GM18861 (cell line): ENCODE data around the gene SIRT2.
"Not testable (repeated sequence)": the region's sequence is repeated elsewhere in the genome, so short reads cannot be mapped to it uniquely, and the experiment has no call there.

Source experiments
- ATAC-seq: cut with Tn5 transposase; IDR thresholded peaks from one replicate; pipeline ENCODE4 v1.9.1; 2021; ENCODE audit not compliant: unreplicated experiment

SIRT2 gene

DNA sequence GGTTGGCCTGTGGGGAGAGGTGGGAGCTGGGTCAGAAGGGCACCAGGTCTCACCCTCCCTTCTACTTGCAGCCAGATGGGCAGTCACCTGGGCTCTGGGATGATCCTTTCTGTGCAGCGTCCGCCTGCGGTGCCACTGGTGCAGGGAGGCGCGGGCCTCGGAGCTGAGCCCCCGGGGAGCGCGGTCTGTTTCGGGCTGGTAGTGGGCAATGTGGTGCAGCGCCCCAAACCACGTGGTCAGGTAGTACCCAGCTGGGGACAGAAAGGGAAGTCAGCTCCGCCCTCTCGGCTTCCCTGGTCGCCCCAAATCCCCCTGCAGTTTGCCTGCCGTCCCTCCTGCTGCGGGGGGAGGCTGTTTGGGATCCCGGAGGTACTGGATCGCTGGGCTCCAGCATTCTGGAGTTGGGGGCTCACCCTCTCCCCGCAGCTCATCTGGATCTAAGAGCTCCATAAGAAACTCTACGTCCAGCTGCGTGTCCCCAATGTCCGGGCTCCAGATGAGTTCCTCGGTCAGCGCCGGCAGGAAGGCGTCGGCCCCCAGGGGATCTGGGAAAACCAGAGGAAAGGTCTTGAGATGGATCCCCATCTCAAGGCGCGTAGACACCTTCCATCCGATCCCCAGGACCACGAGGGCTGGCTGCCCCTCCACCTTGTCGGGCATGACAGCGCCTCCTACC is 30.1 kb downstream of the SIRT2 start:
- no peak for ATAC-seq

- ATAC-seq, result no peak
These were observed 30.9 kb downstream of the SIRT2 start for GRCh38 chr19:38868551-38868950.

GRCh38 chr19:38867171-38867780 is 32.1 kb downstream of the SIRT2 start:
- no peak for ATAC-seq

DNA sequence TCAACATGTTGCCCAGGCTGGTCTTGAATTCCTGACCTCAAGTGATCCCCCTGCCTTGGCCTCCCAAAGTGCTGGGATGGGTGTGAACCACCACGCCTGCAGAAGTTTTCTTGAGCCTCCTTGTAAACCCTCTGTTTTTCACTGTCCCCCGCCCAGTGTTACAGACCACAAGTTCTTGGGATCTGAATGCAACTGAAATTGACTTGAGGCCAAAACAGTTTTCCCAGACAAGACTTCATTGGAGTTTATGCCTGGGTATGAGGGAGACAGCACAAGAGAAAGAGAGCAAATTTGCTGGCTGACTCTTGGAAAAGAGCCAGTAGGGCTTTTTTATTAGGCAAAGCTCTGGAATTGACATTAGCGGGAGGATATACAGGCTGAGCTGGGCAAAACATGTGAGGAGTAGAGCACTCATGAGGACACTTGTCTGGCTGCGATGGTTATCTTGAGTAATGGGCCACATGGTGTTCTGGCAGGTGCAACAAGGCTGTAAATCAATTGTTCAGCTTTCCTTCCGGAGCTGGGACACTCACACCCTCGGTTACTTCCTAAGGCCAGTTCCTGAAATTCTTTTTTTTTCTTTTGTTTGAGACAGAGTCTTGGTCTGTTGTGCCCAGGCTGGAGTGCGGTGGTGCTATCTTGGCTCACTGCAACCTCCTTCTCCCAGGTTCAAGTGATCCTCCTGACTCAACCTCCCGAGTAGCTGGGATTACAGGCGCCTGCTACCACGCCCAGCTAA is 36.9 kb downstream of the SIRT2 start:
- ATAC-seq, result no peak

GRCh38 chr19:38861368-38861767 is 38.0 kb downstream of the SIRT2 start:
- no peak for ATAC-seq

DNA sequence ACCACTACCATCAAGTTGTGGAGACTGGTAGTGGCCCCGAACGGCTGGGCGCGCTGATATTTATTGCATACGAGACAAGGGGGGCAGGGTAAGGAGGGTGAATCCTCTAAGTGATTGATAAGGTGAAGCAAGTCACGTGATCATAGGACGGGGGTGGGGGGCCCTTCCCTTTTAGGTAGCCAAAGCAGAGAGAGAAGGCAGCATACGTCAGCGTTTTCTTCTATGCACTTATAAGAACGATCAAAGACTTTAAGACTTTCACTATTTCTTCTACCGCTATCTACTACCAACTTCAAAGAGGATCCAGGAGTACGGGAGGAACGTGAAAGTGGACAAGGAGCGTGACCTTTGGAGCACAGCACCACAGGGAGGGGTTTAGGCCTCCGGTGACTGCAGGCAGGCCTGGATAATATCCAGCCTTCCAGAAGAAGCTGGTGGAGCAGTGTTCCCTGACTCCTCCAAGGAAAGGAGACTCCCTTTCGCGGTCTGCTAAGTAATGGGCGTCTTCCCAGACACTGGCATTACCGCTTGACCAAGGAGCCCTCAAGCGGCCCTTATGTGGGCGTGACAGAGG is 39.7 kb downstream of the SIRT2 start:
- not testable (repeated sequence) for ATAC-seq

- ATAC-seq, result no peak
These were observed 42.6 kb downstream of the SIRT2 start for GRCh38 chr19:38856813-38857212.

GRCh38 chr19:38855751-38856150 is 43.7 kb downstream of the SIRT2 start:
- not testable (repeated sequence) for ATAC-seq

- ATAC-seq, result not testable (repeated sequence)
These were observed 44.5 kb downstream of the SIRT2 start for GRCh38 chr19:38854961-38855360.

GRCh38 chr19:38853214-38853613 is 46.2 kb downstream of the SIRT2 start:
- no peak for ATAC-seq

DNA sequence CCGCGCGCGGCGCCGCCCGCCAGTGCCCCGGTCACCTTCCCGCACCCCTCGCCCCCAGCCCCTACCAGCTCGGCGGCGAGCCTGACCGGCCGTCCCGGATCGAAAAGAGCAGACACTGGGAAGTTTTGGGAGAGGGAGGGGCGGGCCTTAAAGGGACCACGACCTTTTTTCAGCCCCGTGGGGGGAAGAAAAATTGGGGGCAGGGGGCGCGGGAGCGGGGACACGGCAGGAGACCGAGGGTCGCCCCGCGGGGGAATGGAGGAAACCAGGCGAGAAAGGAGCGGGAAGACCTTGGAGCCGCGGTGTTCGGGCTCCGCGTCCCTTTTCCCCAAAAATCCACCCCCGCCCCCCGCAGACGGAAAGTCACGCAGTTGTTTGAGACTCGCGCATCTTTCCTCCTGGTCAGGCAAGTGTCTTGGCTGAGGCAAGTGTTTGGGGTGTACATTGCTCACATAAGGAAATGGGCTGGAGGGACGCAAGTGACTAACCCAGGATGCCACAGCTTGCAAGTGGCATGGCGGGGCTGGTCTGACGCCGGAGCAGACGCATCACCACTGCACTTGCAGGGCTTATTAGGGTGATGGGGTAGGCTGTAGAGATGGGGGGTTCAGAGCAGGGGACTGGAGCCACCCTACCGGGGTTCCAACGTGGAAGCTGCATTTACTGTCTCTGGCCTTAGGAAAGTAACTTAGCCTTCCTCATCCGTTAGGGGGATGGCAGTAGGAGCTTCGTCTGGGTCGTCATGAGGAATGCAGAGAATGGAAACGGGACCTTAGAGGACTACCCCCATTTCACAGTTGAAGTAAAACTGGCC is 47.0 kb downstream of the SIRT2 start:
- no peak for ATAC-seq

DNA sequence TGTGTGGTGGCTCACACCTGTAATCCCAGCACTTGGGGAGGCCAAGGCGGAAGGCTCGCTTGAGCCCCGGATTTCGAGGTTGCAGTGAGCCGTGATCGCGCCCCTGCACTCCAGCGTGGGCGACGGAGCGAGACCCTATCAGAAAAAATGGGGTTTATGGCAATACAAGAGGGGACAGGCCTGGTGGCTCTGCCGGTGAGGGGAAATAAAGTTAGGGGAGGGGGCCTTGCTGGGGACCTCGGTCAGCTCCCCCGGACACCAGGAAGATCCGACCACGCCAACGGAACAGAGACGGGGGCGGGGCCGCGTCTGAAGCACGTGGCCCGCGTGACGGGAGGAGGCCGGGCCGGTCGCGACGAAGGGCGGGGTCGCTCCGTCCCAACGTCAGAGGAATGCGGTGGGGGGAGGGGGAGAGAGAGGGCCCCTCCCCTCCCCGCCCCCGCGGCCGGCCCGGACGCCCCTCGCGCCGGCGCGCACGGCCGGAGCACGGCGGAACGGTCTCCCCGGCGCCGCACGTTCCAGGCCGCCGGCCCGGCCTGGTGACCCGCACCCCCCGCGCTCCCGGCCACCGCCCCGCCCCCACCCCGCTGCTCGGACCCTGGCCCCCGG is 47.7 kb downstream of the SIRT2 start:
- ATAC-seq, result no peak

- no peak for ATAC-seq
These were observed 48.3 kb downstream of the SIRT2 start for GRCh38 chr19:38850976-38851621.

DNA sequence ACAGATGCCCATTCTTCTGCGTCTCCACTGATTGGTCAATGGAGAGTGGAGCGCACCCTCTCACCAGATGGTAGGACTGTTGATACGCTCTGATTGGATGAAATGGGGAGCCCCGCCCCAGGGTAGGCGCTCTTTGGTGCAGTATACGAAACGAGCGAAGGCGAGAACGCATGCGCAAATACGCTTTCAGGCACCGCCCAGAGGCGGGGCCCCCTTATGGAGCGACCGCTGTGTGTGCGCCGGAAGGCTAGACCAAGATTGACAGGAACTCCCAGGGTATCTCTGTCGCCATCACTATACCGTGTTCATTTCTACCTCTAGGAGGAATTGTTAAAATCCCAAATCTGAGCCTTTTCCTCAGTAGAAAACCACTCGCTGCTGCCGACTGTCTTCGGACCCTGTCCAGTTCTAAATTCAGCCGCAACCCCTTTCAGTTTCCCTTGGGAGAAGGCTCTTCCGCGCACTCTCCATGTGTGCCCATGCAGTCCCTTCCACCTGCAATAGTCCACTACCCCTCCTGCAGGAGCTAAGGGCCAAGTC is 48.9 kb downstream of the SIRT2 start:
- ATAC-seq, result peak; percentile 62

DNA sequence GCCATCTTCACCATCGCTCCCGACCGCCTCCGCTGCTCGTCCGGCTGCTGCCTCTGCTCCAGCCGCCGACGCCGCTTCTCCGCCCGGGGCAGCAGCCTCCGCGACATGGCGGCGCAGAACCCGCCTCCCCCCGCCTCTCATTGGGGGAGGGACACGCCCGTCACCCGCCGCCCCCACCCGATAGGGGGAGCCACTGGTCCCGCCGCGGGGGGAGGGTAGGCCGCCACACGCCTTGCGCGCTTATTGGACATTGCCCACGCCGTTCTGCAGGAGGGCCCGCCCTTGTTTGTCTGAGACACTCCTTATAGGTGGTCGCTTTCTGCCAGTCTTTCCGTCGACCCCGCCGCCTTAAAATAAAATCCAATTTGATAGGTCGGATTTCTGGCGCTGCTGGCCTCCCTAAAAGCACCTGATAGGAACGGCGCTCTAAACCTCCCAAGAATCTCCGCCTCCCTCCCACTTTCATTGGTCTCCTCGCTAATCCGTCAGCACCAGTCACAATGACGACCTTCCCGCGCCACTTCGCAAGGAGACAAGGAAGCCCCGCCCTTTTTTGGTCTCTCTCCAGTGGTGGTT is 49.5 kb downstream of the SIRT2 start, which contains the start of gene HNRNPL:
HNRNPL (minus strand) TSS at position 127 of the 576 bp plus-strand sequence; CDS start at position 107, 20 bp downstream.
- peak; percentile 35 for ATAC-seq

DNA sequence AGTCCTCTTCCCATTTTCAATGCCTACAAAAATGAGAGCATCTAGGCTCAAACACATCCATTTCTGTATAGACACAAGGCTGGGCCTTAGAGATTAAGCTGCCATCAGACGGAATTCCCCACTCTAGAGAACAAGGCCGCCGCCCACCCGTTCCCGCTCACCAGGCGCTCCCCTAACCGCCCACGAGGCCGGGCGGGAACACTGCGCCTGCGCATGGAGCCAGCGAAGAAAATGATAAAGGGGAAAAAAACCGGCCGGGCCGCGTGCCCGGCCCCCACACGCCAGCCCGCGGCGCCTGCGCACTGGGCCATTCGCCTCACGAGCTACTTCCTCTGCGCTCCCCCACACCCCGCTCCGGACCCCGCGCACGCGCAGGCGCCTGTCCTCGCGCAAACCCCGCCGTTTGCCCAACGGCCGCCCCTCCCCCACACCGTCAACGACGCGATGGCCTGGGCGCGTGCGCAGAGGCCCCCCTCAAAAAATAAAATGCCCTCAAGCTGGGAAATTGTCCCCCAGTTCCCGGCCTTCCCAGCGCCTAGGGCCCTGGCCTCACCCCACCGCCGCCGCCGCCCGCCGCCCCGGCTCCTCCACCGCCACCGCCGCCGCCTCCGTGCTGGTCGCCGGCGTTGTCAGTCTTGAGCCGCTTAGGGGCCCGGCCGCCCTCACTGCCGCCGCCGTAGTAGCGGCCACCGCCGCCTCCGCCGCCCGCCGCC is 50.1 kb downstream of the SIRT2 start:
- ATAC-seq, result no peak

- no peak for ATAC-seq
These were observed 50.9 kb downstream of the SIRT2 start for GRCh38 chr19:38848299-38849146.

DNA sequence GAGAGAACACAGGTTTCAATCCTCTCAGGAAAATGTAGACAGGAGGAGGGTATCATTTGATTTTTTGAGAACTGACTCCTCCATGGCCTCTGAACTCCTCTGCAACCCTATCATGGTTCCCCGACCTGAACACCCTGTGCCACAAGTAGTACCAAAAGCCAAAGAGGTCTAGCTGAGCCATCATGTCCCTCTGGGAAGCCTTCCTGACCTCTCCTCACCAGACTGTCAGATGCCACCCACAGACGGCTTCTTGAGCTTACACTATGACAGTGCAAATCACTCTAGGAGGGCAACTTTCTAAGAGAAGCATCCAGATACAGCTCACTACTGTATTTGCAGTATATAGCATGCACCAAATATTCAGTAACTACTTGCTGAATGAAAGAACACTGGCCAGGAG is 53.3 kb downstream of the SIRT2 start:
- ATAC-seq, result no peak
